Omental fat pad (tissue), 4 donors: ENCODE measurements around the gene DUOXA1. TPM values are rescaled to one million over a fixed set of nuclear protein-coding genes. Genes with fewer than 3 reads are reported as not detected.

Experiments used
- ATAC-seq: fragments of 150-250 bp; one replicate; pipeline ENCODE4 v1.9.1; 2016; ENCODE audit warnings: mild to moderate bottlenecking, moderate library complexity; ENCODE audit not compliant: low FRiP score
- DNase-seq: peaks from one replicate; pipeline ENCODE4 v3.0.0-alpha.2; 2019; ENCODE audit warnings: low spot score
- CTCF ChIP-seq, 3 donors: fragments of 450-650 bp; IDR thresholded peaks; one replicate each; pipeline ENCODE4 v1.5.1; 2016 to 2017; ENCODE audit warnings: antibody characterized with exemption in 3 of 3, mild to moderate bottlenecking in 3 of 3, moderate library complexity in 2 of 3
- total RNA-seq, 4 donors: library from RNA; depleted of rRNA; stranded (reverse); fragments of >200 nt; gene quantifications; one replicate each; pipeline ENCODE4 v1.1.0, GENCODE V29; 2016

DUOXA1 gene
- total RNA-seq, 4 donors from 2014 or later, result 0.95 to 1.9 (median 1.4) TPM

- DNase-seq, result no peak
- no peak for TF ChIP-seq CTCF (IDR thresholded peaks at IDR 0.05)
- peak; percentile 10 for ATAC-seq
These were observed 12.2 kb downstream of the DUOXA1 start for GRCh38 chr15:45117308-45118130.

GRCh38 chr15:45116482-45117307 lies 13.0 kb downstream of the DUOXA1 start:
- DNase-seq (no peak), ATAC-seq (no peak)
- TF ChIP-seq CTCF (IDR thresholded peaks at IDR 0.05), result no peak

GRCh38 chr15:45116006-45116481 lies 13.6 kb downstream of the DUOXA1 start:
- TF ChIP-seq CTCF (IDR thresholded peaks at IDR 0.05), result no peak
- DNase-seq (no peak), ATAC-seq (no peak)

- DNase-seq (no peak), ATAC-seq (no peak)
- no peak for TF ChIP-seq CTCF (IDR thresholded peaks at IDR 0.05)
These were observed 14.3 kb downstream of the DUOXA1 start for GRCh38 chr15:45115312-45115820.

GRCh38 chr15:45114751-45115085 lies 15.0 kb downstream of the DUOXA1 start:
- ATAC-seq (no peak), DNase-seq (no peak)
- no peak for TF ChIP-seq CTCF (IDR thresholded peaks at IDR 0.05)

GRCh38 chr15:45114076-45114750 lies 15.5 kb downstream of the DUOXA1 start, which contains the start of the genes DUOX2 and DUOXA2:
TSS of gene DUOX2 (minus strand) at chr15:45114172. CDS start at chr15:45113411, 761 bp downstream.
TSS of gene DUOXA2 (plus strand) at chr15:45114326. CDS start at chr15:45114606, 280 bp downstream.
- TF ChIP-seq CTCF (IDR thresholded peaks at IDR 0.05), result no peak
- ATAC-seq (peak; percentile 11), DNase-seq (no peak)
